GM23338 (cell line): ENCODE measurements around the gene COBL. TPM values are rescaled to one million over a fixed set of nuclear protein-coding genes. Genes with fewer than 3 reads are reported as not detected.

Experiments
- ATAC-seq: fragments of 200-7000 bp; cut with Tn5 transposase; 3 replicates; pipeline ENCODE4 v1.9.1; 2020
- DNase-seq: peaks from one replicate; pipeline ENCODE4 v3.0.0-alpha.2; 2015; ENCODE audit warnings: low spot score
- H2AFZ ChIP-seq: fragments of 200-600 bp; sonication (generic); 2 replicates; pipeline ENCODE4 v1.8.0; 2016; ENCODE audit warnings: antibody characterized with exemption, mild to moderate bottlenecking, moderate library complexity
- H3F3A ChIP-seq: fragments of 200-600 bp; sonication (generic); replicated peaks from 2 replicates; pipeline ENCODE4 v1.8.0; 2017; ENCODE audit warnings: antibody characterized with exemption, mixed run types, low read depth
- H3K27ac ChIP-seq: fragments of 200-600 bp; sonication (generic); 2 replicates; pipeline ENCODE4 v1.6.1; 2016; ENCODE audit warnings: low read depth
- H3K27me3 ChIP-seq: fragments of 200-600 bp; sonication (generic); 2 replicates; pipeline ENCODE4 v1.8.0; 2016; ENCODE audit warnings: mild to moderate bottlenecking, mixed run types, moderate library complexity; ENCODE audit not compliant: insufficient read depth
- H3K36me3 ChIP-seq: fragments of 200-600 bp; sonication (generic); 2 replicates; pipeline ENCODE4 v1.8.0; 2016; ENCODE audit warnings: mild to moderate bottlenecking; ENCODE audit not compliant: insufficient read depth
- H3K4me1 ChIP-seq: fragments of 200-600 bp; sonication (generic); 2 replicates; pipeline ENCODE4 v1.8.0; 2016; ENCODE audit warnings: mild to moderate bottlenecking, moderate library complexity; ENCODE audit not compliant: insufficient read depth
- H3K4me2 ChIP-seq: fragments of 200-600 bp; sonication (generic); 2 replicates; pipeline ENCODE4 v1.7.1; 2017; ENCODE audit warnings: mixed run types
- H3K4me3 ChIP-seq: fragments of 200-600 bp; sonication (generic); 2 replicates; pipeline ENCODE4 v1.6.1; 2016; ENCODE audit warnings: mixed run types
- H3K79me2 ChIP-seq: fragments of 200-600 bp; sonication (generic); replicated peaks from 2 replicates; pipeline ENCODE4 v1.8.0; 2017; ENCODE audit warnings: mild to moderate bottlenecking; ENCODE audit not compliant: insufficient read depth
- H3K9me2 ChIP-seq: fragments of 200-600 bp; sonication (generic); 2 replicates; pipeline ENCODE4 v1.8.0; 2017; ENCODE audit not compliant: insufficient read depth
- H4K20me1 ChIP-seq: fragments of 200-600 bp; sonication (generic); replicated peaks from 2 replicates; pipeline ENCODE4 v1.8.0; 2017; ENCODE audit warnings: mild to moderate bottlenecking; ENCODE audit not compliant: insufficient read depth
- H3K27ac Mint-ChIP-seq: 2 replicates; pipeline ENCODE4 v1.8.0; 2020; ENCODE audit warnings: inconsistent platforms, mild to moderate bottlenecking, moderate library complexity, mixed read lengths
- H3K27me3 Mint-ChIP-seq: 3 replicates; pipeline ENCODE4 v1.8.0; 2022; ENCODE audit warnings: low read depth, mild to moderate bottlenecking, moderate library complexity, mixed read lengths, inconsistent platforms; ENCODE audit not compliant: insufficient read depth, poor library complexity
- H3K36me3 Mint-ChIP-seq: 3 replicates; pipeline ENCODE4 v1.8.0; 2021; ENCODE audit warnings: low read depth, mild to moderate bottlenecking, inconsistent platforms, moderate library complexity, mixed read lengths
- H3K4me1 Mint-ChIP-seq: 3 replicates; pipeline ENCODE4 v1.8.0; 2020; ENCODE audit warnings: mild to moderate bottlenecking, inconsistent platforms, mixed read lengths
- H3K4me3 Mint-ChIP-seq: 3 replicates; pipeline ENCODE4 v1.8.0; 2021; ENCODE audit warnings: moderate library complexity, mild to moderate bottlenecking, inconsistent platforms, mixed read lengths
- H3K9me3 Mint-ChIP-seq: 3 replicates; pipeline ENCODE4 v1.8.0; 2020; ENCODE audit warnings: moderate library complexity, mild to moderate bottlenecking, inconsistent platforms, mixed read lengths
- CREB1 ChIP-seq: fragments of 250-450 bp; sonication (Bioruptor Pico); IDR thresholded peaks from 2 replicates; pipeline ENCODE4 v1.5.0; 2020; ENCODE audit warnings: low read depth, mild to moderate bottlenecking, moderate library complexity
- EZH2 ChIP-seq: fragments of 200-600 bp; sonication (generic); IDR thresholded peaks from one replicate; pipeline ENCODE4 v1.8.0; 2017; ENCODE audit warnings: antibody characterized with exemption, mild to moderate bottlenecking, low read depth; ENCODE audit not compliant: unreplicated experiment
- EZH2phosphoT487 ChIP-seq: fragments of 200-600 bp; sonication (generic); IDR thresholded peaks from one replicate; pipeline ENCODE4 v1.8.1; 2018; ENCODE audit warnings: antibody characterized with exemption; ENCODE audit not compliant: unreplicated experiment
- JUNB ChIP-seq: IDR thresholded peaks from one replicate; pipeline ENCODE4 v1.6.1; 2016; ENCODE audit warnings: antibody characterized with exemption; ENCODE audit not compliant: unreplicated experiment
- NANOG ChIP-seq: IDR thresholded peaks from 2 replicates; pipeline ENCODE4 v1.6.1; 2016; ENCODE audit warnings: antibody characterized with exemption, borderline replicate concordance
- POLR2AphosphoS5 ChIP-seq: IDR thresholded peaks from 2 replicates; pipeline ENCODE4 v1.6.1; 2016; ENCODE audit warnings: antibody characterized with exemption, low read depth
- STAT1 ChIP-seq: IDR thresholded peaks from one replicate; pipeline ENCODE4 v1.6.1; 2016; ENCODE audit warnings: antibody characterized with exemption; ENCODE audit not compliant: unreplicated experiment
- ZNF114 ChIP-seq: fragments of 250-450 bp; sonication (Bioruptor Pico); IDR thresholded peaks from 2 replicates; pipeline ENCODE4 v1.5.0; 2020; ENCODE audit warnings: mild to moderate bottlenecking, moderate library complexity
- ZNF331 ChIP-seq: fragments of 250-450 bp; sonication (Bioruptor Pico); IDR thresholded peaks from 2 replicates; pipeline ENCODE4 v1.5.0; 2020; ENCODE audit warnings: low read depth, mild to moderate bottlenecking, moderate library complexity
- polyA plus RNA-seq: library from polyadenylated mRNA; unstranded; fragments of >200 nt; fragmentation: Nextera tagmentation; extraction: Ambion mirVana; gene quantifications from 2 replicates; pipeline ENCODE4 v1.2.1, GENCODE V29; 2016
- total RNA-seq: library from RNA; depleted of rRNA; stranded (reverse); fragments of >200 nt; shearing (Covaris generic); gene quantifications from 2 replicates; pipeline ENCODE4 v1.2.3, GENCODE V29; 2014
- TF ChIP-seq, protein P1 (sequence below): fragments of 250-450 bp; sonication (Bioruptor Pico); IDR thresholded peaks from 2 replicates; pipeline ENCODE4 v1.5.0; 2020; ENCODE audit warnings: mild to moderate bottlenecking, moderate library complexity
- TF ChIP-seq, protein P2 (sequence below): IDR thresholded peaks from one replicate; pipeline ENCODE4 v1.6.1; 2018; ENCODE audit warnings: antibody characterized with exemption; ENCODE audit not compliant: unreplicated experiment
- TF ChIP-seq, protein P3 (sequence below): IDR thresholded peaks from 2 replicates; pipeline ENCODE4 v1.6.1; 2016; ENCODE audit warnings: antibody characterized with exemption
- TF ChIP-seq, protein P4 (sequence below), 2 experiments: fragments of 200-600 bp in 1 of 2; sonication (generic) in 1 of 2; conservative IDR thresholded peaks; 2 replicates each; pipeline versions ENCODE4 v1.5.1 to v1.6.1; 2016 to 2017; ENCODE audit warnings: antibody characterized with exemption in 2 of 2, low read depth in 2 of 2, mild to moderate bottlenecking in 2 of 2, moderate library complexity in 1 of 2

The COBL gene
- total and polyA plus RNA-seq, 2 experiments from 2014 or later: 18.3 to 51.9 TPM

DNA sequence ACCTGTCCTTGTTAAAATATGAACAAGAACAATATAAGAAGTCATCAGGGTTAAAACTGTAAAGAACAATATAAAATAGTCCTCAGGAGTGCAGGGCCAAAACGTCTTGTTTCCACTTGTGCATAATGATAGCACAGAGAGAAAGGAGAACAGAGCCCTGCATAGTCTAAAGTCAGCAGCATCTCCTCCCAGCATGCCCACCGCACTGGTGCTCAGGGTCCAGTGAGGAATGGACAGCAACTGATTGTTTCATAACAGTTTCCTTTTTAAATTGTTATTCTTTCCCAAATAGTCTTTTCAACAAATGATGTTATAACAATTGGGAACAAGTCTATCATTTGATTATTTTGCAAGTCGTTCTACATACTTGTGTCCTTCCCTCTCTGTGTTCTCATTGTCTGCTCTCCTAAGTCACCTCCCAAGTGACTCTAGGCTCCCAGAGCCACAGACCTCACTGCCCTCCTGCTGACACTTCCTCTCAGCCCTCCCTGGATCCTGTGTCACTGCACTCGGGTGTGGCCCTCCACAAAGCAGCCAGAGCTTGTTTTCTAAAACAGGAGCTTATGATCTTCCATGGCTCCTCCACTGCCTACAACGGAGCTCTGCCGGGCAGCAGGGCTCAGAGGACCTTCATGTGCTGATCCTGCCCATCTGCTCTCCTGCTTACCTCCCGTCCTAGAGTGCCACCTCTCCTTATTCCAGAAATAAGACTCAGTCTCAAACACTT lies 27.6 kb downstream of the COBL start:
- Mint-ChIP-seq H3K4me3 (no peak overlapping the region), H3K4me1 (peaks cover 45% of the 10 kb centered on the region), H3K27me3 (peaks cover 13% of the 10 kb centered on the region), H3K9me3 (no peaks in the 10 kb centered on the region), H3K36me3 (no peaks in the 10 kb centered on the region), H3K27ac (peak overlapping the region; percentile 13; the same call in 1 of the 2 replicates)
- Histone ChIP-seq H3K27ac (peak overlapping the region; percentile 62), H3K79me2 (peaks cover 100% of the 10 kb centered on the region), H3K36me3 (no peaks in the 10 kb centered on the region), H3K27me3 (no peaks in the 10 kb centered on the region), H3F3A (no peaks in the 10 kb centered on the region; the same call in 1 of the 2 replicates), H2AFZ (no peak overlapping the region), H3K4me2 (peak overlapping the region; percentile 55), H4K20me1 (peaks cover 17% of the 10 kb centered on the region), H3K4me3 (no peak overlapping the region), H3K4me1 (peaks cover 52% of the 10 kb centered on the region), H3K9me2 (no peaks in the 10 kb centered on the region)
- ATAC-seq (peak; percentile 13; the same call in 1 of the 3 replicates), DNase-seq (peak; percentile 44)
- TF ChIP-seq JUNB (no peak), POLR2AphosphoS5 (no peak), EZH2 (no peak), ZNF114 (CRISPR knock-in tag) (no peak), STAT1 (no peak), CREB1 (no peak), EZH2phosphoT487 (no peak), ZNF331 (no peak), NANOG (no peak)
- TF ChIP-seq, protein P1, sequence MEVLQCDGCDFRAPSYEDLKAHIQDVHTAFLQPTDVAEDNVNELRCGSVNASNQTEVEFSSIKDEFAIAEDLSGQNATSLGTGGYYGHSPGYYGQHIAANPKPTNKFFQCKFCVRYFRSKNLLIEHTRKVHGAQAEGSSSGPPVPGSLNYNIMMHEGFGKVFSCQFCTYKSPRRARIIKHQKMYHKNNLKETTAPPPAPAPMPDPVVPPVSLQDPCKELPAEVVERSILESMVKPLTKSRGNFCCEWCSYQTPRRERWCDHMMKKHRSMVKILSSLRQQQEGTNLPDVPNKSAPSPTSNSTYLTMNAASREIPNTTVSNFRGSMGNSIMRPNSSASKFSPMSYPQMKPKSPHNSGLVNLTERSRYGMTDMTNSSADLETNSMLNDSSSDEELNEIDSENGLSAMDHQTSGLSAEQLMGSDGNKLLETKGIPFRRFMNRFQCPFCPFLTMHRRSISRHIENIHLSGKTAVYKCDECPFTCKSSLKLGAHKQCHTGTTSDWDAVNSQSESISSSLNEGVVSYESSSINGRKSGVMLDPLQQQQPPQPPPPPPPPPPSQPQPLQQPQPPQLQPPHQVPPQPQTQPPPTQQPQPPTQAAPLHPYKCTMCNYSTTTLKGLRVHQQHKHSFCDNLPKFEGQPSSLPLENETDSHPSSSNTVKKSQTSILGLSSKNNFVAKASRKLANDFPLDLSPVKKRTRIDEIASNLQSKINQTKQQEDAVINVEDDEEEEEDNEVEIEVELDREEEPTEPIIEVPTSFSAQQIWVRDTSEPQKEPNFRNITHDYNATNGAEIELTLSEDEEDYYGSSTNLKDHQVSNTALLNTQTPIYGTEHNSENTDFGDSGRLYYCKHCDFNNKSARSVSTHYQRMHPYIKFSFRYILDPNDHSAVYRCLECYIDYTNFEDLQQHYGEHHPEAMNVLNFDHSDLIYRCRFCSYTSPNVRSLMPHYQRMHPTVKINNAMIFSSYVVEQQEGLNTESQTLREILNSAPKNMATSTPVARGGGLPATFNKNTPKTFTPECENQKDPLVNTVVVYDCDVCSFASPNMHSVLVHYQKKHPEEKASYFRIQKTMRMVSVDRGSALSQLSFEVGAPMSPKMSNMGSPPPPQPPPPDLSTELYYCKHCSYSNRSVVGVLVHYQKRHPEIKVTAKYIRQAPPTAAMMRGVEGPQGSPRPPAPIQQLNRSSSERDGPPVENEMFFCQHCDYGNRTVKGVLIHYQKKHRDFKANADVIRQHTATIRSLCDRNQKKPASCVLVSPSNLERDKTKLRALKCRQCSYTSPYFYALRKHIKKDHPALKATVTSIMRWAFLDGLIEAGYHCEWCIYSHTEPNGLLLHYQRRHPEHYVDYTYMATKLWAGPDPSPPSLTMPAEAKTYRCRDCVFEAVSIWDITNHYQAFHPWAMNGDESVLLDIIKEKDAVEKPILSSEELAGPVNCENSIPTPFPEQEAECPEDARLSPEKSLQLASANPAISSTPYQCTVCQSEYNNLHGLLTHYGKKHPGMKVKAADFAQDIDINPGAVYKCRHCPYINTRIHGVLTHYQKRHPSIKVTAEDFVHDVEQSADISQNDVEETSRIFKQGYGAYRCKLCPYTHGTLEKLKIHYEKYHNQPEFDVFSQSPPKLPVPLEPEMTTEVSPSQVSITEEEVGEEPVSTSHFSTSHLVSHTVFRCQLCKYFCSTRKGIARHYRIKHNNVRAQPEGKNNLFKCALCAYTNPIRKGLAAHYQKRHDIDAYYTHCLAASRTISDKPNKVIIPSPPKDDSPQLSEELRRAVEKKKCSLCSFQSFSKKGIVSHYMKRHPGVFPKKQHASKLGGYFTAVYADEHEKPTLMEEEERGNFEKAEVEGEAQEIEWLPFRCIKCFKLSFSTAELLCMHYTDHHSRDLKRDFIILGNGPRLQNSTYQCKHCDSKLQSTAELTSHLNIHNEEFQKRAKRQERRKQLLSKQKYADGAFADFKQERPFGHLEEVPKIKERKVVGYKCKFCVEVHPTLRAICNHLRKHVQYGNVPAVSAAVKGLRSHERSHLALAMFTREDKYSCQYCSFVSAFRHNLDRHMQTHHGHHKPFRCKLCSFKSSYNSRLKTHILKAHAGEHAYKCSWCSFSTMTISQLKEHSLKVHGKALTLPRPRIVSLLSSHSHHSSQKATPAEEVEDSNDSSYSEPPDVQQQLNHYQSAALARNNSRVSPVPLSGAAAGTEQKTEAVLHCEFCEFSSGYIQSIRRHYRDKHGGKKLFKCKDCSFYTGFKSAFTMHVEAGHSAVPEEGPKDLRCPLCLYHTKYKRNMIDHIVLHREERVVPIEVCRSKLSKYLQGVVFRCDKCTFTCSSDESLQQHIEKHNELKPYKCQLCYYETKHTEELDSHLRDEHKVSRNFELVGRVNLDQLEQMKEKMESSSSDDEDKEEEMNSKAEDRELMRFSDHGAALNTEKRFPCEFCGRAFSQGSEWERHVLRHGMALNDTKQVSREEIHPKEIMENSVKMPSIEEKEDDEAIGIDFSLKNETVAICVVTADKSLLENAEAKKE (CRISPR knock-in tag): no peak
- TF ChIP-seq, protein P2, sequence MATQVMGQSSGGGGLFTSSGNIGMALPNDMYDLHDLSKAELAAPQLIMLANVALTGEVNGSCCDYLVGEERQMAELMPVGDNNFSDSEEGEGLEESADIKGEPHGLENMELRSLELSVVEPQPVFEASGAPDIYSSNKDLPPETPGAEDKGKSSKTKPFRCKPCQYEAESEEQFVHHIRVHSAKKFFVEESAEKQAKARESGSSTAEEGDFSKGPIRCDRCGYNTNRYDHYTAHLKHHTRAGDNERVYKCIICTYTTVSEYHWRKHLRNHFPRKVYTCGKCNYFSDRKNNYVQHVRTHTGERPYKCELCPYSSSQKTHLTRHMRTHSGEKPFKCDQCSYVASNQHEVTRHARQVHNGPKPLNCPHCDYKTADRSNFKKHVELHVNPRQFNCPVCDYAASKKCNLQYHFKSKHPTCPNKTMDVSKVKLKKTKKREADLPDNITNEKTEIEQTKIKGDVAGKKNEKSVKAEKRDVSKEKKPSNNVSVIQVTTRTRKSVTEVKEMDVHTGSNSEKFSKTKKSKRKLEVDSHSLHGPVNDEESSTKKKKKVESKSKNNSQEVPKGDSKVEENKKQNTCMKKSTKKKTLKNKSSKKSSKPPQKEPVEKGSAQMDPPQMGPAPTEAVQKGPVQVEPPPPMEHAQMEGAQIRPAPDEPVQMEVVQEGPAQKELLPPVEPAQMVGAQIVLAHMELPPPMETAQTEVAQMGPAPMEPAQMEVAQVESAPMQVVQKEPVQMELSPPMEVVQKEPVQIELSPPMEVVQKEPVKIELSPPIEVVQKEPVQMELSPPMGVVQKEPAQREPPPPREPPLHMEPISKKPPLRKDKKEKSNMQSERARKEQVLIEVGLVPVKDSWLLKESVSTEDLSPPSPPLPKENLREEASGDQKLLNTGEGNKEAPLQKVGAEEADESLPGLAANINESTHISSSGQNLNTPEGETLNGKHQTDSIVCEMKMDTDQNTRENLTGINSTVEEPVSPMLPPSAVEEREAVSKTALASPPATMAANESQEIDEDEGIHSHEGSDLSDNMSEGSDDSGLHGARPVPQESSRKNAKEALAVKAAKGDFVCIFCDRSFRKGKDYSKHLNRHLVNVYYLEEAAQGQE: no peak
- TF ChIP-seq, protein P3, sequence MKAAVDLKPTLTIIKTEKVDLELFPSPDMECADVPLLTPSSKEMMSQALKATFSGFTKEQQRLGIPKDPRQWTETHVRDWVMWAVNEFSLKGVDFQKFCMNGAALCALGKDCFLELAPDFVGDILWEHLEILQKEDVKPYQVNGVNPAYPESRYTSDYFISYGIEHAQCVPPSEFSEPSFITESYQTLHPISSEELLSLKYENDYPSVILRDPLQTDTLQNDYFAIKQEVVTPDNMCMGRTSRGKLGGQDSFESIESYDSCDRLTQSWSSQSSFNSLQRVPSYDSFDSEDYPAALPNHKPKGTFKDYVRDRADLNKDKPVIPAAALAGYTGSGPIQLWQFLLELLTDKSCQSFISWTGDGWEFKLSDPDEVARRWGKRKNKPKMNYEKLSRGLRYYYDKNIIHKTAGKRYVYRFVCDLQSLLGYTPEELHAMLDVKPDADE: no peak
- TF ChIP-seq, protein P4, sequence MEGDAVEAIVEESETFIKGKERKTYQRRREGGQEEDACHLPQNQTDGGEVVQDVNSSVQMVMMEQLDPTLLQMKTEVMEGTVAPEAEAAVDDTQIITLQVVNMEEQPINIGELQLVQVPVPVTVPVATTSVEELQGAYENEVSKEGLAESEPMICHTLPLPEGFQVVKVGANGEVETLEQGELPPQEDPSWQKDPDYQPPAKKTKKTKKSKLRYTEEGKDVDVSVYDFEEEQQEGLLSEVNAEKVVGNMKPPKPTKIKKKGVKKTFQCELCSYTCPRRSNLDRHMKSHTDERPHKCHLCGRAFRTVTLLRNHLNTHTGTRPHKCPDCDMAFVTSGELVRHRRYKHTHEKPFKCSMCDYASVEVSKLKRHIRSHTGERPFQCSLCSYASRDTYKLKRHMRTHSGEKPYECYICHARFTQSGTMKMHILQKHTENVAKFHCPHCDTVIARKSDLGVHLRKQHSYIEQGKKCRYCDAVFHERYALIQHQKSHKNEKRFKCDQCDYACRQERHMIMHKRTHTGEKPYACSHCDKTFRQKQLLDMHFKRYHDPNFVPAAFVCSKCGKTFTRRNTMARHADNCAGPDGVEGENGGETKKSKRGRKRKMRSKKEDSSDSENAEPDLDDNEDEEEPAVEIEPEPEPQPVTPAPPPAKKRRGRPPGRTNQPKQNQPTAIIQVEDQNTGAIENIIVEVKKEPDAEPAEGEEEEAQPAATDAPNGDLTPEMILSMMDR (conservative IDR thresholded peaks at IDR 0.05; ENCODE audit: low read depth in 2 of 2): no peak
